Tibial nerve (tissue), 4 donors: ENCODE results near the gene ATG9B. TPM values are rescaled to one million over a fixed set of nuclear protein-coding genes. Genes with fewer than 3 reads are reported as not detected.

ENCODE experiments used
- DNase-seq, 2 donors: peaks; one replicate each; pipeline ENCODE4 v3.0.0-alpha.2; 2019; ENCODE audit warnings: low spot score in 2 of 2
- H3K27ac ChIP-seq, 4 donors: fragments of 200-600 bp; sonication (generic) in 3 of 4; one replicate each; pipeline ENCODE4 v1.5.1; 2017 to 2019; ENCODE audit warnings: mild to moderate bottlenecking in 1 of 4
- H3K27me3 ChIP-seq, 2 donors: fragments of 200-600 bp; sonication (generic) in 1 of 2; one replicate each; pipeline versions ENCODE4 v1.5.1 to v1.6.0; 2017 to 2019
- H3K36me3 ChIP-seq, 3 donors: fragments of 200-600 bp; sonication (generic); one replicate each; pipeline ENCODE4 v1.5.1; 2018 to 2019
- H3K4me1 ChIP-seq, 4 donors: fragments of 200-600 bp; sonication (generic) in 3 of 4; one replicate each; pipeline ENCODE4 v1.5.1; 2017 to 2019
- H3K4me3 ChIP-seq, 4 donors: fragments of 200-600 bp; sonication (generic) in 3 of 4; one replicate each; pipeline ENCODE4 v1.5.1; 2017 to 2019; ENCODE audit warnings: mild to moderate bottlenecking in 1 of 4, moderate library complexity in 1 of 4
- H3K9me3 ChIP-seq, 4 donors: fragments of 200-600 bp; sonication (generic) in 3 of 4; one replicate each; pipeline ENCODE4 v1.5.1; 2017 to 2019
- CTCF ChIP-seq, 5 experiments: fragments of 200-600 bp in 3 of 5; fragments of 450-650 bp in 2 of 5; sonication (generic) in 3 of 5; IDR thresholded peaks; one replicate each; pipeline ENCODE4 v1.5.1; 2016 to 2019; ENCODE audit warnings: antibody characterized with exemption in 5 of 5, mild to moderate bottlenecking in 3 of 5, moderate library complexity in 2 of 5
- EP300 ChIP-seq, 2 donors: sonication (generic); formaldehyde crosslinking; IDR thresholded peaks; one replicate each; pipeline ENCODE4 v1.6.1; 2017; ENCODE audit warnings: antibody characterized with exemption in 2 of 2, mild to moderate bottlenecking in 1 of 2
- POLR2A ChIP-seq, 2 donors: fragments of 450-650 bp; IDR thresholded peaks; one replicate each; pipeline ENCODE4 v1.6.1; 2017; ENCODE audit warnings: antibody characterized with exemption in 2 of 2, mild to moderate bottlenecking in 2 of 2, moderate library complexity in 2 of 2
- whole genome bisulfite sequencing, 2 donors: methylation state at CpG; one replicate each; pipeline ENCODE4 v1.1.5; 2018; 5-methylcytosine and 5-hydroxymethylcytosine counted together
- total RNA-seq, 4 donors: library from RNA; depleted of rRNA; stranded (reverse); fragments of >200 nt; gene quantifications; one replicate each; pipeline ENCODE4 v1.1.0, GENCODE V29; 2016

The ATG9B gene
- total RNA-seq, 4 donors from 2014 or later = not detected

- peaks cover 0 to 42% of the 10 kb centered on the region in 2 donors for H3K27me3 ChIP-seq
- H3K9me3 ChIP-seq = no peaks in the 10 kb centered on the region
- H3K4me3 ChIP-seq = no peak overlapping the region
- no peak overlapping the region for H3K27ac ChIP-seq
- peaks cover 0 to 12% (median 6%) of the 10 kb centered on the region in 4 donors for H3K4me1 ChIP-seq
- H3K36me3 ChIP-seq = no peaks in the 10 kb centered on the region
- WGBS, 2 donors = 79 to 81% methylated on average over 16 of the region's 16 CpGs
- TF ChIP-seq EP300 (IDR thresholded peaks at IDR 0.05) (no peak), POLR2A (IDR thresholded peaks at IDR 0.05) (no peak), CTCF (IDR thresholded peaks at IDR 0.05) (no peak)
- DNase-seq = no peak
Measured at GRCh38 chr7:150965273-150965830, 58.9 kb downstream of the ATG9B start.

Other genes with a start within 250 kb of the ATG9B start
- 10 to 100 TPM; 33.9 to 83.1 (median 63.2) TPM for gene TMEM176B, start 224.1 kb downstream of the ATG9B start, total RNA-seq
- 10 to 100 TPM; 21.8 to 62.4 (median 36.1) TPM for gene TMEM176A, start 223.7 kb downstream of the ATG9B start, total RNA-seq
- gene AOC1, start 172.0 kb downstream of the ATG9B start, total RNA-seq = not detected
- 1 to 10 TPM; 1.5 to 9.0 (median 2.4) TPM for gene KCNH2, start 46.2 kb downstream of the ATG9B start, total RNA-seq
- 10 to 100 TPM; 20.3 to 38.1 (median 23.8) TPM for gene NOS3, start 33.5 kb downstream of the ATG9B start, total RNA-seq
- 10 to 100 TPM; 21.0 to 49.0 (median 31.6) TPM for gene ABCB8, start 4.0 kb upstream of the ATG9B start, total RNA-seq
- gene ASIC3, start 24.0 kb upstream of the ATG9B start, total RNA-seq = 1 to 10 TPM; 1.7 to 6.0 (median 4.0) TPM
- gene CDK5, start 33.4 kb upstream of the ATG9B start, total RNA-seq = 10 to 100 TPM in 1 of 4 donors, 1 to 10 TPM in 3; 3.6 to 13.1 (median 7.1) TPM
- 100 to 1,000 TPM in 1 of 4 donors, 10 to 100 TPM in 3; 74.3 to 111 (median 91.4) TPM for gene SLC4A2, start 35.1 kb upstream of the ATG9B start, total RNA-seq
- gene FASTK, start 56.3 kb upstream of the ATG9B start, total RNA-seq = 100 to 1,000 TPM in 1 of 4 donors, 10 to 100 TPM in 3; 69.9 to 139 (median 79.7) TPM
- 10 to 100 TPM; 24.3 to 61.5 (median 33.8) TPM for gene TMUB1, start 59.0 kb upstream of the ATG9B start, total RNA-seq
- 100 to 1,000 TPM in 2 of 4 donors, 10 to 100 TPM in 2; 40.0 to 114 (median 87.2) TPM for gene AGAP3, start 62.0 kb upstream of the ATG9B start, total RNA-seq
- gene GBX1, start 143.2 kb upstream of the ATG9B start, total RNA-seq = not detected
- not detected for gene ASB10, start 162.8 kb upstream of the ATG9B start, total RNA-seq
- not detected for gene H2BK1, start 186.0 kb upstream of the ATG9B start, total RNA-seq
- gene ABCF2, start 202.7 kb upstream of the ATG9B start, total RNA-seq = 10 to 100 TPM; 34.3 to 72.9 (median 34.9) TPM
- 10 to 100 TPM; 34.5 to 58.5 (median 40.2) TPM for gene CHPF2, start 208.0 kb upstream of the ATG9B start, total RNA-seq
- 10 to 100 TPM; 55.5 to 97.2 (median 77.3) TPM for gene SMARCD3, start 224.2 kb upstream of the ATG9B start, total RNA-seq